Endothelial cell of umbilical vein (primary cell): ENCODE measurements around the gene CDC25A.

ENCODE experiments used
- CTCF ChIP-seq, 2 donors: IDR thresholded peaks; 1 replicate in 1 of 2; 2 replicates in 1 of 2; pipeline ENCODE4 v1.5.1; 2011; ENCODE audit warnings: low read length in 2 of 2, mild to moderate bottlenecking in 2 of 2, moderate library complexity in 2 of 2, control low read depth in 1 of 2, inconsistent platforms in 1 of 2, low read depth in 1 of 2; ENCODE audit not compliant: insufficient read depth in 1 of 2; ENCODE audit errors: extremely low read depth in 1 of 2
- POLR2AphosphoS5 ChIP-seq: IDR thresholded peaks from 2 replicates; pipeline ENCODE4 v1.6.1; 2012; ENCODE audit warnings: low read depth, mild to moderate bottlenecking, control low read depth, low read length, moderate library complexity; ENCODE audit not compliant: insufficient read depth

GRCh38 chr3:48219543-48219942 lies 31.3 kb upstream of the CDC25A start:
- TF ChIP-seq POLR2AphosphoS5 = no peak
- no peak for TF ChIP-seq CTCF (IDR thresholded peaks at IDR 0.05; ENCODE audit: extremely low read depth in 1 of 2, insufficient read depth in 1 of 2, low read depth in 1 of 2, low read length in 2 of 2)
